ENCODE data around the gene PAQR3. TPM values are rescaled to one million over a fixed set of nuclear protein-coding genes. Genes with fewer than 3 reads are reported as not detected.

Gene PAQR3, protein sequence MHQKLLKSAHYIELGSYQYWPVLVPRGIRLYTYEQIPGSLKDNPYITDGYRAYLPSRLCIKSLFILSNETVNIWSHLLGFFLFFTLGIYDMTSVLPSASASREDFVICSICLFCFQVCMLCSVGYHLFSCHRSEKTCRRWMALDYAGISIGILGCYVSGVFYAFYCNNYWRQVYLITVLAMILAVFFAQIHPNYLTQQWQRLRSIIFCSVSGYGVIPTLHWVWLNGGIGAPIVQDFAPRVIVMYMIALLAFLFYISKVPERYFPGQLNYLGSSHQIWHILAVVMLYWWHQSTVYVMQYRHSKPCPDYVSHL
- total RNA-seq = 23.0 TPM

DNA sequence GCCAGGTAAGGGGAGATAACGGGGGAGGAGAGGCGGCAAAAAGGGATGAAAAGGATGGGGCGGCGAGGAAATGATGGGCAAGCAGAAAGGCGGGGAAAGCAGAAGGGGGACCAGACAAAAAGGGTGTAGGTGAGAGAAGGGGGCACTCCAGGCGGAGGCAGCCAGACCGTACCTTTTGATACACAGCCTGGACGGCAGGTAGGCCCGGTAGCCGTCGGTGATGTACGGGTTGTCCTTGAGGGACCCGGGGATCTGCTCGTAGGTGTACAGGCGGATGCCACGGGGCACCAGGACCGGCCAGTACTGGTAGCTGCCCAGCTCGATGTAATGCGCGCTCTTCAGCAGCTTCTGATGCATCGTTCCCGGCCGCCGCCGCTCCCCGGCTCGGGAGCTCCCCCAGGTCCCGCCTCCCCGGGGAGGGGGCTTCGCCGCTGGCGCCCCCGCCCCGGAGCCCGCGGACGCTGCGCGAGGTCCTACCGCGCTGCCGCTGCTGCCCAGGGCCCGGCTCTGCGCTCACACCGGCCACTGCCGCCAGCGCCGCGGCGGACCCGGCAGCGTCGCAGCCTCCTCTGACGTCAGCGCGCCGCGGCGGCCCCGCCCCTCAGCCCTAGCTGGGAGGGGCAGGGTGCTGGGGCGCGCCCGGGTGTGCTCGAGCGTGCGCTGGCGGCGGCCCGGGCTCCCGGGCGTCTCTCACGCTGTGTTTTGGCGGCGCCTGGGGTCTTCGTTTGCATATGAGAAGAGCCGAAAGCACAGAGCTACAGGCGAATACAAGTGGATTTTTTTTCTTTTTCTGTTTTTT, at the start of gene PAQR3:
TSS of gene PAQR3 (minus strand) at position 571 of the 799 bp plus-strand sequence. CDS start at position 357, 214 bp downstream.
- no peaks in the 10 kb centered on the region for H3K9me3 ChIP-seq (ENCODE audit: low read depth, low read length)
- no peaks in the 10 kb centered on the region for H3K27me3 ChIP-seq (ENCODE audit: insufficient read depth, low read length)
- H3K4me1 ChIP-seq (ENCODE audit: insufficient read depth, low read length) = peaks cover 29% of the 10 kb centered on the region
- peak within 1 kb of the TSS; percentile 69 for H3K4me3 ChIP-seq (ENCODE audit: low read length)

DNA sequence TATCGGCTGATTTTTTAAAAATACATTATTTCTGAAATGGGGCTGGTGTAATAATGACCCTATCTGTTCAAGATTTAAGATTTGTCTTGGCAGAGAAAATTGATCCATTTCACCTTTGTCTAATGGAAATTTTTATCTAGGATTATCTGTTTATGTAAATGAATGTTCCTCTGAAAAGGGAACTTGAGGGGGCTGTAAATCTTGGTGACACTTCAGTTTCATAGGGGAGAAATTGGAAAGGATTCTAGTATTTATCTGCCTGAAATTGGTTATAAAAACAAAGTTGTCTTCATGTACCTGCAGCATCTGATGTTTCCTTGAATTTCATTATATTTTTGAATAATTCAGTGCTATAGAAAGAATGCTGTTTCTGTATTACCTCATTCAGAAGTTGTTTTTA, 48.4 kb upstream of the PAQR3 start:
- no peaks in the 10 kb centered on the region for H3K27me3 ChIP-seq (ENCODE audit: insufficient read depth, low read length)

DNA sequence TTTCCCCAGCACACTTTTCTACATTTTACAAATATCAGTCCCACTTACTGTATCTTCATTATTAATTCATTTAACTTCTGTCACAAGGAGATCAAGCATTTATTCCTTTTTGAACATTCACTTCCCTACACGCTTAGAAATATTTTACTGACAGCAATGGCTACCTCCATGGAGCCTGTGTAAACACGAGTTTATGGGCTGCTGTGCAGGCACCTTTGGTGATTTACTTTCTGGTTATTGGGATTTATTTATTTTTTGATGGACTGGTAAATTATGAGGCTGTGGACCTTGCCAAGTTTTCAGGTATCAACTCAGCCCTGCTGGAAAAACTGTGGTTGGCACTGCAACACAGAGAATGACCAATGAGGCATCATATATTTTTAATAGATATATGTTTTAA, 45.4 kb upstream of the PAQR3 start:
- no peak overlapping the region for H3K4me3 ChIP-seq (ENCODE audit: low read length)
- no peaks in the 10 kb centered on the region for H3K27me3 ChIP-seq (ENCODE audit: insufficient read depth, low read length)
- no peaks in the 10 kb centered on the region for H3K4me1 ChIP-seq (ENCODE audit: insufficient read depth, low read length)
- H3K9me3 ChIP-seq (ENCODE audit: low read depth, low read length) = no peaks in the 10 kb centered on the region

More for the DNA sequence above, 48.4 kb upstream of the PAQR3 start:
- Histone ChIP-seq H3K4me3 (ENCODE audit: low read length) (no peak overlapping the region), H3K9me3 (ENCODE audit: low read depth, low read length) (no peaks in the 10 kb centered on the region), H3K4me1 (ENCODE audit: insufficient read depth, low read length) (no peaks in the 10 kb centered on the region)

DNA sequence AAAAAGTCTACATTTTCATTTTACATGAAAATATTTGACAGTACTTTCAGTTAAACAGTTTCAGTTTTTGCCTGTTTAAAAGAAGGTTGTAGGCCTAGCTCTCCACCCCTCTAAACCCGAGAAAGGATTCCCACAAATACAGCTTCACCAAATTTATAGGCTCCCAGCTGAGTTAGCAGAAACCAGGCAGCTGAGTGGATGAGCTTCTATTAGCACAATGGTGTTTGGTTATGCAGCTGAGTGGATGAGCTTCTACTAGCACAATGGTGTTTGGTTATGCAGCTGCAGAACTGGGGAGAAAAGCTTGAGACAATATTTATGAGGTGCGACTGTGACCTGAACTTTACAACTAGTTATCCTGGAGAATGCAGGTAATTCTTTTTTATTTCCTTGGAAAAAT, 36.6 kb upstream of the PAQR3 start:
- no peaks in the 10 kb centered on the region for H3K4me1 ChIP-seq (ENCODE audit: insufficient read depth, low read length)
- no peak overlapping the region for H3K4me3 ChIP-seq (ENCODE audit: low read length)
- H3K27me3 ChIP-seq (ENCODE audit: insufficient read depth, low read length) = no peaks in the 10 kb centered on the region
- no peaks in the 10 kb centered on the region for H3K9me3 ChIP-seq (ENCODE audit: low read depth, low read length)

DNA sequence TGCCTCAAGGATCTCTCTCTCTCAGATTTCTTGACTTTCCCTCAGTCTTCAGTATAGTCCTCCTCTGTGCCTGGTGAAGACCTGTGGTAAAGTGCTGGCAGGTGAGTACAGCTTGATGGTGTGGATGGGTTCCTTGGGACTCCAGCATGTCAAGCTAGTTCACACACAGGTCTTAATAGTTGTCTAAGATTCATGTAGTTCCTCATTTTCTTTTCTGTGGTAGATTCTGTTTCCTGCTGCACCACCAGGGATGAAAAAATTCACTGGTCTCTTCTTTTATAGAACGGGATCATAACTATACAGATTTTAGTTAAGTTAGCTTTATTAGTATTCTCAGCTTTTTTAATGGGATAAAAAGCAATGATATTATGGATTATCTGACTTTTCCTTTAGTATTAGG, 32.5 kb upstream of the PAQR3 start:
- no peak overlapping the region for H3K4me3 ChIP-seq (ENCODE audit: low read length)
- no peaks in the 10 kb centered on the region for H3K4me1 ChIP-seq (ENCODE audit: insufficient read depth, low read length)
- H3K27me3 ChIP-seq (ENCODE audit: insufficient read depth, low read length) = no peaks in the 10 kb centered on the region
- H3K9me3 ChIP-seq (ENCODE audit: low read depth, low read length) = no peaks in the 10 kb centered on the region

DNA sequence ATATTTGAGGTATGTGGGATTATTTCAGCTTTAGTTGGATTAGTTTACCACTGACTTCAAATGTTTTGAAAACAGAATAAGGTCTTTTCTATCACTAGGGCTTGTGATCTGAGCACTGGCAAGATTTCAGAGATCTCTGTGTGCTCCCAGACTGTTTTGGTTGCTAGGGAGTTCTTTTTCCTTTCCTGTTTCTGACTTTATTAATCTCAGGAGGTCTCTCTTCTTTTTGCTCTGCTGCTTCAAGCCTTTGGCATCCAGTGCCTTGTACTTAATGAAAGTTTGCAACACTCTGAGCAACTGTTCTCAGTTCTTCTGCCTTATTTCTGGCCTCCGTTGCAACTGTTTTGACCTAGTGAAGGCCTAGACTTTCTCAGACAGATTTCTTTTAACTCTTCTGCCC, 32.1 kb upstream of the PAQR3 start:
- Histone ChIP-seq H3K27me3 (ENCODE audit: insufficient read depth, low read length) (no peaks in the 10 kb centered on the region), H3K4me3 (ENCODE audit: low read length) (no peak overlapping the region), H3K9me3 (ENCODE audit: low read depth, low read length) (no peaks in the 10 kb centered on the region), H3K4me1 (ENCODE audit: insufficient read depth, low read length) (no peaks in the 10 kb centered on the region)

DNA sequence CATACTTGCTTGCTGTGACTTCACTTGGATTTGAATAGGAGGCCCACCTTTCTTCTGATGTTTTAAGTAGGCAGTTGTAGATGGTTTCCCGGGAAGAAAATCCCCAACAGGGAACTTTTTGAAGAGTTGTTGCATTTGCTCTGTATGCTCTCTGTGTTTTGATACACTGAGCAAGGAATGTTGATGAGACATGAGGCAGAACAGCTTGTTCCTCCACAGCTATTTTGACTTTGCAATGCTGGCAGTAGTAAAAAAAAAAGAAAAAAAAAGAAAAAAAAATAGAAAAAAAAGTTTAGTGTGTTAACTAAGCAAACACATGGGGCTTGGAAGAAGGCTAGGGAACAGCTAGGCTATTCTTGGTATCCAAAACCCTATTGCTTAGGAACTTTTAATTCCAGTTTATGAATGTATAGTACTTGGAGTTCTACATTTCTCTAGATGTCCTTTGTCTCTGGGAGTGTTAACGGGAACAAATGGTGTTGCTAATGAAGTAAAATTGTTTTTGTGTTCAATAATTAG, 23.4 kb upstream of the PAQR3 start:
- no peaks in the 10 kb centered on the region for H3K9me3 ChIP-seq (ENCODE audit: low read depth, low read length)
- no peaks in the 10 kb centered on the region for H3K4me1 ChIP-seq (ENCODE audit: insufficient read depth, low read length)
- no peak overlapping the region for H3K4me3 ChIP-seq (ENCODE audit: low read length)
- no peaks in the 10 kb centered on the region for H3K27me3 ChIP-seq (ENCODE audit: insufficient read depth, low read length)

DNA sequence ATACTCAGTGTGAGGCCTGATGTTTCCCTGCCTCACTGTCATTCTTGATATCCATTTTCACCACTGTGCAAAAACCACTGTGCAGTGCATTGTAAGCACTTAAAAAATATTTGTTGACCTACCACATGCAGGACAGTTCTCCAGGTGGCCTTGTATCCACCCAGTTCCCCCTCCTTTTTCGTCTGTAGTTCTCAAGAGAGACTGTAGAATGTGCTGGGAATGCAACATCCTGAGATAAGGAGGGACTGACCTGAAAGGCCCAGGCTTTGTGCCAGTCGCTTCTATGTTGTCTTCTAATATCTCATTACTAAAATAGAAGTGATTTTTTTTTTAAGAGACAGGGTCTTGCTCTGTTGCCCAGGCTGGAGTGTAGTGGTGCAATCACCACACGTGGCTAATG, 21.7 kb upstream of the PAQR3 start:
- Histone ChIP-seq H3K9me3 (ENCODE audit: low read depth, low read length) (no peaks in the 10 kb centered on the region), H3K4me3 (ENCODE audit: low read length) (no peak overlapping the region)

DNA sequence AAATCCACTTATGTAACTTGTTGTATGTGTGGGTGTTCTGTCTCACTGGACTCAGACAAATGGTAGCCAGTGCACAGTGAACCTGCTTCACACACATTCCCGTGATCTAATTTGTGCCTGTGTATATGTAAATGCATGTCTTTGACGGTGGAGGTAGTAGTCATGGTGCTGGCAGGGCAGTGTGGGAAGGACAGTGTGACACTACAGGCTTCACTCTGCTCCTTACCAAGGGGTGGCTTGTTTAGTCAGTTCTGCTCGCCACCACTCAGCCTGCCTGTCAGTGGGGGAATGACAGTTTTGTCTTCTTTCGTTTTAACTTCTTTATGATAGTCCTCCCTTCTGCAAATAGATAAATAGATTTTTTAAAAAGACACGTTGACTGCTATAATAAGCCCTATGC, 17.7 kb upstream of the PAQR3 start:
- H3K4me1 ChIP-seq (ENCODE audit: insufficient read depth, low read length) = no peaks in the 10 kb centered on the region
- no peak overlapping the region for H3K4me3 ChIP-seq (ENCODE audit: low read length)
- H3K27me3 ChIP-seq (ENCODE audit: insufficient read depth, low read length) = no peaks in the 10 kb centered on the region
- H3K9me3 ChIP-seq (ENCODE audit: low read depth, low read length) = no peaks in the 10 kb centered on the region

More for the DNA sequence above, 21.7 kb upstream of the PAQR3 start:
- H3K27me3 ChIP-seq (ENCODE audit: insufficient read depth, low read length) = no peaks in the 10 kb centered on the region
- H3K4me1 ChIP-seq (ENCODE audit: insufficient read depth, low read length) = no peaks in the 10 kb centered on the region

DNA sequence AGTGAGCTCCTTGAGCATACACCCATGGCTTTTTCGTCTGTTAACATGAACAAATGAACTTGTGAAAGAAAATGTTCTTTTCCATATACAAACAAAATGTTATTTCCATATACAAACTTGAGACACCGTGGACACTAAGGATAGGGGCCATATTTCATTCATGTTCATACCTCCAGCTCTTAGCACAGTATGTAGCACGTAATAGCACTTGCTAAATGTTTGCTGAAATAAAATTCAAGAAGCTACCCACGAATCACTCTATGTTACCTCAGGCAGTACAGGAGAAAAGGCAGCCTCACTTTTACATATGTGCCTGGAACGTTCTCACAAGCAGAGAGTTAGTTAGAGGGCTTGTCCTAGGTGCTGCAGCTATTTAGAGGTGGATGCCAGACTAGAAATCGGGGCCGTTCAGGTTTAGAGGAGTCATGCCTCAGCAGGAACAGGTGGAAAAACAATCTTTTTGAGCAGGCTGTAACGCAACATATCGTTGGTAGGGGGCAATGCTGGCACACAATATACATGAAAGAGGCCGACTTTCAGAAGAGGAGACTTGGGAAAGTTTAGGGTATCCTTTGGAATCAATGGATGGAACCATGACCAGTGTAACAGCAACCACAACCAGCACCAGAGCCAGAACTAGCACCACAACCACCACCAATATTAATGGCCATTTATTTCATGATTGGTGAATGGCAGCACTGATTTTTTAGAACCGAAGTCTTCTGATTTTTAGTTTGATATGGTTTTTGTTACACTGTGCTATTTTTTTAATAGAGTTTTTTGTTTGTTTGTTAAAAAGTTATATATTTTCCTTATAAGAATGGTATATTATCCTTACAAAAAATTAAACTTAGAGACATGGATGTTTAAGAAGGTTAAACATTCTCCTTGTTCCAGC, 14.8 kb upstream of the PAQR3 start:
- Histone ChIP-seq H3K27me3 (ENCODE audit: insufficient read depth, low read length) (no peaks in the 10 kb centered on the region), H3K4me3 (ENCODE audit: low read length) (no peak overlapping the region)

DNA sequence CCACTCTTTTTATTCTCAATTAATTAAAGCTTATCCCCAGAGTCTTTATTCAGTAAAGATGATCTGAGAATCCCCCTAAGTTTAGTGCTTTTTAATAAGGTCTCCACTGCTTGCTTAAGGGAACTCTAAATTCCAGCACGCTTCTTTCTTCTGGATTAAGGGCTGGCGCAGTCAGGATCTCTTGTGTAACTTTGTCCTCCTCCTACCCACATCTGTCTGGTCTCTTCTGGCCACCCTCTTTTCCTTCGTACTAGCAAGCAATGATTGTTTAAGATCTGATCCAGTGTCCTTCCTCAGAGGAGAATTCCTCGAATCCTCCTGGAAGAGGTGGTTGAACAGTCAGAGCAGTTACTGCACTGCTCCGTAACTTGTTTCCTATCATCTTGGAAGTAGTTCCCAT, 14.0 kb upstream of the PAQR3 start:
- Histone ChIP-seq H3K27me3 (ENCODE audit: insufficient read depth, low read length) (no peaks in the 10 kb centered on the region), H3K4me1 (ENCODE audit: insufficient read depth, low read length) (no peaks in the 10 kb centered on the region), H3K9me3 (ENCODE audit: low read depth, low read length) (no peaks in the 10 kb centered on the region), H3K4me3 (ENCODE audit: low read length) (no peak overlapping the region)

More for the DNA sequence above, 14.8 kb upstream of the PAQR3 start:
- Histone ChIP-seq H3K9me3 (ENCODE audit: low read depth, low read length) (no peaks in the 10 kb centered on the region), H3K4me1 (ENCODE audit: insufficient read depth, low read length) (no peaks in the 10 kb centered on the region)

DNA sequence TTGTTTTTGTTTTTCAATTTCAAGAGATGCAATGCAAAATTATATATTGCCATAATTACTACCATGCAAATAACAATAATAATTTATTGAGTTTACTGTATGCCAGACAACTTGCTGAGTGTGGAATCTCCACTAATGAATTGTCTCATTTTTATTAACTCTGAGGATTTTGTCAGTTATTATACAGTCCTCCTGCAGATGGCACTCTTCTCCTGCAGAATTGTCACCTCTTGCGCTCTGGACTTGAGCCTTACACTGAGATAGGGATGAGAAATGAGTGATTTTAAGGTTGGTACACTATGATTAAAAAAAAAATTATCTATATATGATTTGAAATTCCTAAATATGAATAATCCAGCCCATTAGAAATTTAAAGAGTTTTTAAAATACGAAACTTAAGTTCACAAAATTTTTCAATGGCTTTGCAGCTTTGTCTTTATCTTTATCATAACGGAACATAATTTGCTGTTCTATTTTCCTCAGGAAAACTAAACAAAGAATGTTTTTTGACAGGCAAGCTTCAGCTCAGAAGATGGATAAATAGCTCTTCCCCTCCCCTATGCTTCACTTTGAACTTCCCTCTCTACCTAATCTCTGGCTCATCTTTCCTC, 12.7 kb upstream of the PAQR3 start:
- no peaks in the 10 kb centered on the region for H3K4me1 ChIP-seq (ENCODE audit: insufficient read depth, low read length)
- no peaks in the 10 kb centered on the region for H3K27me3 ChIP-seq (ENCODE audit: insufficient read depth, low read length)
- H3K4me3 ChIP-seq (ENCODE audit: low read length) = no peak overlapping the region
- no peaks in the 10 kb centered on the region for H3K9me3 ChIP-seq (ENCODE audit: low read depth, low read length)

DNA sequence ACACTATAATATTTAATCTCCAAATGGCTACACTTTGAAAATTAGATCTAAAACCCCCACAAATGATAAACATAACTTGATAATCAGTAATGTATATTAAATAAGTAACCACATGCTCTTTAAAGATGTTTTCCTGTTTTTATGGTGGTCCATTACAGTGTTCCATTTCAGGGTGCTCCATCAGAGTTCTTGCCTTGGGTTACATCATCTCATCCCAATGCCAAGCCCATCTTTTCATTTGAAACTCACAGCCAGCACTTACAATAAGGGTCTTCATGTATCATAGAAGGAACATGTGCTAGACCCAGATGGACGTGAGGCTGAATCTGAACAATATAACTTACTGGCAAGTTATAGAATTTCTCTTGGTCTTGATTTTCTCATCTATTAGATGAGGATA, 10.5 kb upstream of the PAQR3 start:
- Histone ChIP-seq H3K9me3 (ENCODE audit: low read depth, low read length) (no peaks in the 10 kb centered on the region), H3K4me1 (ENCODE audit: insufficient read depth, low read length) (no peaks in the 10 kb centered on the region), H3K27me3 (ENCODE audit: insufficient read depth, low read length) (no peaks in the 10 kb centered on the region), H3K4me3 (ENCODE audit: low read length) (no peak overlapping the region)

DNA sequence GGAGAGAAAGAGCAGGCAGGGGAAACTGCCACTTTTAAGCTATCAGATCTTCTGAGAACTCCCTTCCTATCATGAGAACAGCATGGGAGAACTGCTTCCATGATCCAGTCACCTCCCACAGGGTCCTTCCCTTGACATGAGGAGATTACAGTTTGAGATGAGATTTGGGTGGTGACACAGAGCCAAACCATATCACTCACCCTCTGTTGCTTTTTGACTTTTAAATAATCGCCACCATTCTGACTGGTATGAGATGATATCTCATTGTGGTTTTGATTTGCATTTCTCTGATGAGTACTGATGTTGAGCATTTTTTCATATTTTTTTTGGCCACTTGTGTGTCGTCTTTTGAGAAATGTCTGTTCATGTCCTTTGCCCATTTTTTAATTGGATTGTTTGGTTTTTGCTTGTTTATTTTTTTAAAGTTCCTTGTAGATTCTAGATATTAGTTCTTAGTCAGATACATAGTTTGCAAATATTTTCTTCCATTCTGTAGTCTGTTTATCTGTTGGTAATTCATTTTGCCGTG, 6.5 kb upstream of the PAQR3 start:
- H3K4me1 ChIP-seq (ENCODE audit: insufficient read depth, low read length) = peaks cover 6% of the 10 kb centered on the region
- H3K27me3 ChIP-seq (ENCODE audit: insufficient read depth, low read length) = no peaks in the 10 kb centered on the region
- no peaks in the 10 kb centered on the region for H3K9me3 ChIP-seq (ENCODE audit: low read depth, low read length)
- H3K4me3 ChIP-seq (ENCODE audit: low read length) = no peak overlapping the region

Data from mononuclear cell (primary cell).